WTC11 (cell line): ENCODE measurements around the gene GALNT2. TPM values are rescaled to one million over a fixed set of nuclear protein-coding genes. Genes with fewer than 3 reads are reported as not detected.

ENCODE experiments used
- ATAC-seq: fragments of 200-7000 bp; cut with Tn5 transposase; 2 replicates; pipeline ENCODE4 v1.10.0; 2021; ENCODE audit warnings: mild to moderate bottlenecking, moderate library complexity
- CTCF ChIA-PET: fragments of 300-600 bp; sonication (Branson Sonifier 250); formaldehyde crosslinking; loops from one replicate; lab custom pipeline; 2021; ENCODE audit warnings: antibody characterized with exemption; lab: Charles Lee
- POLR2A ChIA-PET: fragments of 350-600 bp; sonication (Branson Sonifier 250); formaldehyde crosslinking; loops from one replicate; lab custom pipeline; 2021; ENCODE audit warnings: antibody characterized with exemption; lab: Charles Lee
- DNase-seq: peaks from one replicate; pipeline ENCODE4 v3.0.0; 2021; ENCODE audit warnings: low spot score
- H3K27ac Mint-ChIP-seq: 2 replicates; pipeline ENCODE4 v1.8.0; 2021; ENCODE audit warnings: mixed read lengths
- H3K27me3 Mint-ChIP-seq: 2 replicates; pipeline ENCODE4 v1.8.0; 2021; ENCODE audit warnings: low read depth, mild to moderate bottlenecking, moderate library complexity, mixed read lengths
- H3K36me3 Mint-ChIP-seq: 2 replicates; pipeline ENCODE4 v1.8.0; 2021; ENCODE audit warnings: mixed read lengths
- H3K4me1 Mint-ChIP-seq: 2 replicates; pipeline ENCODE4 v1.8.0; 2022; ENCODE audit warnings: mixed read lengths
- H3K4me3 Mint-ChIP-seq: 2 replicates; pipeline ENCODE4 v1.8.0; 2021; ENCODE audit warnings: mild to moderate bottlenecking, moderate library complexity, mixed read lengths
- H3K9me3 Mint-ChIP-seq: 2 replicates; pipeline ENCODE4 v1.8.0; 2021; ENCODE audit warnings: mixed read lengths
- ATF6 ChIP-seq: sonication (generic); formaldehyde crosslinking; IDR thresholded peaks from 2 replicates; pipeline ENCODE4 v1.8.1; 2023; ENCODE audit warnings: mild to moderate bottlenecking, missing genetic modification reagents
- E2F5 ChIP-seq: sonication (generic); formaldehyde crosslinking; IDR thresholded peaks from 2 replicates; pipeline ENCODE4 v1.8.1; 2022; ENCODE audit warnings: mild to moderate bottlenecking, moderate library complexity, missing genetic modification reagents
- EMX1 ChIP-seq: fragments of 250-450 bp; sonication (Bioruptor Pico); IDR thresholded peaks from 2 replicates; pipeline ENCODE4 v1.8.0; 2021; ENCODE audit warnings: mild to moderate bottlenecking
- ESRRA ChIP-seq: sonication (generic); formaldehyde crosslinking; IDR thresholded peaks from 2 replicates; pipeline ENCODE4 v1.8.1; 2022; ENCODE audit warnings: mild to moderate bottlenecking, missing genetic modification reagents, borderline replicate concordance
- ETV6 ChIP-seq: sonication (generic); formaldehyde crosslinking; IDR thresholded peaks from 2 replicates; pipeline ENCODE4 v1.8.1; 2022; ENCODE audit warnings: mild to moderate bottlenecking, missing genetic modification reagents
- GABPB1 ChIP-seq: sonication (generic); formaldehyde crosslinking; IDR thresholded peaks from 2 replicates; pipeline ENCODE4 v1.8.1; 2023; ENCODE audit warnings: mild to moderate bottlenecking, missing genetic modification reagents
- HMGA2 ChIP-seq: fragments of 250-450 bp; sonication (Bioruptor Pico); IDR thresholded peaks from 2 replicates; pipeline ENCODE4 v1.4.0; 2021; ENCODE audit warnings: mild to moderate bottlenecking, moderate library complexity
- KAT7 ChIP-seq: sonication (generic); formaldehyde crosslinking; IDR thresholded peaks from 2 replicates; pipeline ENCODE4 v1.8.1; 2023; ENCODE audit warnings: missing genetic modification reagents, mild to moderate bottlenecking, borderline replicate concordance
- MAX ChIP-seq: sonication (generic); formaldehyde crosslinking; IDR thresholded peaks from 2 replicates; pipeline ENCODE4 v1.8.0; 2022; ENCODE audit warnings: mild to moderate bottlenecking, missing genetic modification reagents
- MXD4 ChIP-seq: fragments of 250-450 bp; sonication (Bioruptor Pico); IDR thresholded peaks from 2 replicates; pipeline ENCODE4 v1.8.0; 2021; ENCODE audit warnings: mild to moderate bottlenecking, moderate library complexity, borderline replicate concordance
- MYBL2 ChIP-seq: sonication (generic); formaldehyde crosslinking; IDR thresholded peaks from 2 replicates; pipeline ENCODE4 v1.8.1; 2023; ENCODE audit warnings: mild to moderate bottlenecking, moderate library complexity, missing genetic modification reagents
- NR2C2 ChIP-seq: sonication (generic); formaldehyde crosslinking; IDR thresholded peaks from 2 replicates; pipeline ENCODE4 v1.8.0; 2022; ENCODE audit warnings: mild to moderate bottlenecking, missing genetic modification reagents
- OVOL2 ChIP-seq: fragments of 250-450 bp; sonication (Bioruptor Pico); IDR thresholded peaks from 2 replicates; pipeline ENCODE4 v1.9.0; 2021; ENCODE audit warnings: mild to moderate bottlenecking, borderline replicate concordance
- SOX15 ChIP-seq: fragments of 250-450 bp; sonication (Bioruptor Pico); IDR thresholded peaks from 2 replicates; pipeline ENCODE4 v1.9.0; 2021; ENCODE audit warnings: mild to moderate bottlenecking
- SP1 ChIP-seq: sonication (generic); formaldehyde crosslinking; conservative IDR thresholded peaks from 2 replicates; pipeline ENCODE4 v1.8.1; 2022; ENCODE audit warnings: missing genetic modification reagents
- TCF7 ChIP-seq: sonication (generic); formaldehyde crosslinking; IDR thresholded peaks from 2 replicates; pipeline ENCODE4 v1.8.0; 2022; ENCODE audit warnings: mild to moderate bottlenecking, low read depth, missing genetic modification reagents, moderate library complexity
- TEAD1 ChIP-seq: sonication (generic); formaldehyde crosslinking; IDR thresholded peaks from 2 replicates; pipeline ENCODE4 v1.8.0; 2022; ENCODE audit warnings: mild to moderate bottlenecking, missing genetic modification reagents
- TP53 ChIP-seq: sonication (generic); formaldehyde crosslinking; IDR thresholded peaks from 2 replicates; pipeline ENCODE4 v1.8.1; 2023; ENCODE audit warnings: mild to moderate bottlenecking, missing genetic modification reagents
- ZBTB21 ChIP-seq: sonication (generic); formaldehyde crosslinking; IDR thresholded peaks from 2 replicates; pipeline ENCODE4 v1.8.1; 2023; ENCODE audit warnings: mild to moderate bottlenecking, missing genetic modification reagents, borderline replicate concordance
- ZMAT4 ChIP-seq: fragments of 250-450 bp; sonication (Bioruptor Pico); IDR thresholded peaks from 2 replicates; pipeline ENCODE4 v1.9.0; 2021; ENCODE audit warnings: mild to moderate bottlenecking
- ZNF263 ChIP-seq: sonication (generic); formaldehyde crosslinking; IDR thresholded peaks from 2 replicates; pipeline ENCODE4 v1.8.1; 2022; ENCODE audit warnings: low read depth, mild to moderate bottlenecking, moderate library complexity, missing genetic modification reagents
- ZNF671 ChIP-seq: fragments of 250-450 bp; sonication (Bioruptor Pico); IDR thresholded peaks from 2 replicates; pipeline ENCODE4 v1.8.0; 2021; ENCODE audit warnings: mild to moderate bottlenecking
- total RNA-seq: library from RNA; stranded (reverse); gene quantifications from 3 replicates; pipeline ENCODE4 v1.2.3, GENCODE V29; 2021
- TF ChIP-seq, protein P1 (sequence below): sonication (generic); formaldehyde crosslinking; IDR thresholded peaks from 2 replicates; pipeline ENCODE4 v1.8.0; 2022; ENCODE audit warnings: mild to moderate bottlenecking, missing genetic modification reagents
- TF ChIP-seq, protein P2 (sequence below): sonication (generic); formaldehyde crosslinking; IDR thresholded peaks from 2 replicates; pipeline ENCODE4 v1.8.1; 2023; ENCODE audit warnings: mild to moderate bottlenecking, moderate library complexity, missing genetic modification reagents
- TF ChIP-seq, protein P3 (sequence below): sonication (generic); formaldehyde crosslinking; IDR thresholded peaks from 2 replicates; pipeline ENCODE4 v1.8.1; 2022; ENCODE audit warnings: low read depth, mild to moderate bottlenecking, moderate library complexity, missing genetic modification reagents, borderline replicate concordance

Gene GALNT2
- total RNA-seq, 1 experiment from 2014 or later, result 74.8 TPM

DNA sequence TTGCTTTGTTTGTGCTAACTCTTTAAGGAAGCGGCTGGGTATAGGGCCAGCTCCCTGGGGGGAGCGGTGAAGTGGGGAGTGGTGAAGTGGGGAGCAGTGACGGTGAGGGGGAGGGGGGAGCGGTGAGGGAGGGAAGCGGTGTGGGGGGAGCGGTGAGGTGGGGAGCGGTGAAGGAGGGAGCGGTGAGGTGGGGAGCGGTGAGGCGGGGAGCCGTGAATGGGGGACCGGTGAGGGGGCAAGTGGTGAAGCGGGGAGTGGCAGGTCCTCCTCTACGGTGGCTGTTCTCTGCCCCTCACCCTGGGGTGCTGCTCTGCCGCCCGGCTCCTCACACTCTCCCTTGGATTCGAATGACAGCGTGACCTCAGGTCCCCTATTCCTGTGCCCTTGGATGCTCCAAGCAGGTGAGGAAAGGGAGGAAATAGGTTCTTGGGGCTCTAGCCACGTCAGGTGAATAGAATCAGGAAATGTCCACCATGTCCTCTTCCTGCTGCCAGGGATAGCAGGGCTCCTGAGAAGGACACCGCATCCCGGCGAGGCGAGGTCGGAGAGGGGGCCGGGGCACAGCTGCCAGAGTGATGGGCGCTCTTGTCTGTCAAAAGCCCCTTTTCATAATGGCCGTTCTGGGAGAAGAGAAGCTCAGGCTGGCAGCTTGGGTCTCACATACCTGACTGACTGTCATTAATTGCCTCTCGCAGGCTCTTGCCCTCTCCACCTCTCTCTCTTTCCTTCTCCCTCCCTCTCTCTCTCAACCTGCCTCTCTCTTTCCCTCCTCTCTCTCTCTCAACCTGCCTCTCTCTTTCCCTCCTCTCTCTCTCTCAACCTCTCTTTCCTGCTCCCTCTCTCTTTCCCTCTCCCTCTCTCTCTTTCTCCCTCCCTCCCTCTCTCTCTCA, 224.9 kb downstream of the GALNT2 start:
- H3K36me3 Mint-ChIP-seq, result no peaks in the 10 kb centered on the region
- no peak overlapping the region for H3K27ac Mint-ChIP-seq
- CTCF ChIA-PET, result interaction anchor here (0.8 to 2.7 kb wide), 2 partner anchors 12 to 15 kb away, joined by 4 to 9 read pairs; no protein-coding TSS in a partner anchor
- ATAC-seq, result peak; percentile 22
- POLR2A ChIA-PET, result no interaction called here
- no peak for DNase-seq
- peak overlapping the region; percentile 73 for H3K4me3 Mint-ChIP-seq
- TF ChIP-seq GABPB1 (CRISPR knock-in tag) (no peak), ESRRA (CRISPR knock-in tag) (peak; percentile 22; the same call in 1 of the 2 replicates), MAX (CRISPR knock-in tag) (no peak), MYBL2 (CRISPR knock-in tag) (no peak), E2F5 (CRISPR knock-in tag) (no peak), TCF7 (CRISPR knock-in tag) (no peak), EMX1 (no peak), HMGA2 (CRISPR knock-in tag) (no peak)
- TF ChIP-seq, all 79 proteins: peak for 1
- peaks cover 3% of the 10 kb centered on the region; the same call in 1 of the 2 replicates for H3K27me3 Mint-ChIP-seq
- H3K4me1 Mint-ChIP-seq, result peaks cover 34% of the 10 kb centered on the region
- H3K9me3 Mint-ChIP-seq, result no peaks in the 10 kb centered on the region

- Mint-ChIP-seq H3K9me3 (no peaks in the 10 kb centered on the region), H3K4me3 (peak overlapping the region; percentile 73), H3K27ac (no peak overlapping the region; the same call in 1 of the 2 replicates), H3K36me3 (no peaks in the 10 kb centered on the region), H3K27me3 (peaks cover 3% of the 10 kb centered on the region; the same call in 1 of the 2 replicates), H3K4me1 (peaks cover 34% of the 10 kb centered on the region)
- ATAC-seq, result peak; percentile 37
- DNase-seq, result no peak
- CTCF ChIA-PET, result interaction anchor here (0.6 to 2.7 kb wide), 2 partner anchors 16 to 60 kb away, joined by 4 to 9 read pairs; no protein-coding TSS in a partner anchor
- POLR2A ChIA-PET, result no interaction called here
- TF ChIP-seq, protein P1, sequence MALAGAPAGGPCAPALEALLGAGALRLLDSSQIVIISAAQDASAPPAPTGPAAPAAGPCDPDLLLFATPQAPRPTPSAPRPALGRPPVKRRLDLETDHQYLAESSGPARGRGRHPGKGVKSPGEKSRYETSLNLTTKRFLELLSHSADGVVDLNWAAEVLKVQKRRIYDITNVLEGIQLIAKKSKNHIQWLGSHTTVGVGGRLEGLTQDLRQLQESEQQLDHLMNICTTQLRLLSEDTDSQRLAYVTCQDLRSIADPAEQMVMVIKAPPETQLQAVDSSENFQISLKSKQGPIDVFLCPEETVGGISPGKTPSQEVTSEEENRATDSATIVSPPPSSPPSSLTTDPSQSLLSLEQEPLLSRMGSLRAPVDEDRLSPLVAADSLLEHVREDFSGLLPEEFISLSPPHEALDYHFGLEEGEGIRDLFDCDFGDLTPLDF (CRISPR knock-in tag), result no peak
- TF ChIP-seq, protein P2, sequence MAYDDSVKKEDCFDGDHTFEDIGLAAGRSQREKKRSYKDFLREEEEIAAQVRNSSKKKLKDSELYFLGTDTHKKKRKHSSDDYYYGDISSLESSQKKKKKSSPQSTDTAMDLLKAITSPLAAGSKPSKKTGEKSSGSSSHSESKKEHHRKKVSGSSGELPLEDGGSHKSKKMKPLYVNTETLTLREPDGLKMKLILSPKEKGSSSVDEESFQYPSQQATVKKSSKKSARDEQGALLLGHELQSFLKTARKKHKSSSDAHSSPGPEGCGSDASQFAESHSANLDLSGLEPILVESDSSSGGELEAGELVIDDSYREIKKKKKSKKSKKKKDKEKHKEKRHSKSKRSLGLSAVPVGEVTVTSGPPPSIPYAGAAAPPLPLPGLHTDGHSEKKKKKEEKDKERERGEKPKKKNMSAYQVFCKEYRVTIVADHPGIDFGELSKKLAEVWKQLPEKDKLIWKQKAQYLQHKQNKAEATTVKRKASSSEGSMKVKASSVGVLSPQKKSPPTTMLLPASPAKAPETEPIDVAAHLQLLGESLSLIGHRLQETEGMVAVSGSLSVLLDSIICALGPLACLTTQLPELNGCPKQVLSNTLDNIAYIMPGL (CRISPR knock-in tag), result no peak
- no peak for TF ChIP-seq ZNF671 (CRISPR knock-in tag)
- no peak for TF ChIP-seq TEAD1 (CRISPR knock-in tag)
- TF ChIP-seq ZMAT4, result no peak
- no peak for TF ChIP-seq TP53 (CRISPR knock-in tag)
- TF ChIP-seq OVOL2 (CRISPR knock-in tag), result no peak
- no peak for TF ChIP-seq HMGA2 (CRISPR knock-in tag)
- no peak for TF ChIP-seq ZBTB21
- no peak for TF ChIP-seq ETV6 (CRISPR knock-in tag)
- no peak for TF ChIP-seq MXD4 (CRISPR knock-in tag)
- TF ChIP-seq KAT7 (CRISPR knock-in tag), result no peak
- TF ChIP-seq NR2C2 (CRISPR knock-in tag), result no peak
- no peak for TF ChIP-seq ATF6 (CRISPR knock-in tag)
- no peak for TF ChIP-seq ZNF263
- TF ChIP-seq, protein P3, sequence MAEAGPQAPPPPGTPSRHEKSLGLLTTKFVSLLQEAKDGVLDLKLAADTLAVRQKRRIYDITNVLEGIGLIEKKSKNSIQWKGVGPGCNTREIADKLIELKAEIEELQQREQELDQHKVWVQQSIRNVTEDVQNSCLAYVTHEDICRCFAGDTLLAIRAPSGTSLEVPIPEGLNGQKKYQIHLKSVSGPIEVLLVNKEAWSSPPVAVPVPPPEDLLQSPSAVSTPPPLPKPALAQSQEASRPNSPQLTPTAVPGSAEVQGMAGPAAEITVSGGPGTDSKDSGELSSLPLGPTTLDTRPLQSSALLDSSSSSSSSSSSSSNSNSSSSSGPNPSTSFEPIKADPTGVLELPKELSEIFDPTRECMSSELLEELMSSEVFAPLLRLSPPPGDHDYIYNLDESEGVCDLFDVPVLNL (CRISPR knock-in tag), result no peak
- TF ChIP-seq SOX15 (CRISPR knock-in tag), result no peak
- TF ChIP-seq SP1 (CRISPR knock-in tag), result no peak
- TF ChIP-seq MAX (CRISPR knock-in tag), result no peak
These were observed 225.8 kb downstream of the GALNT2 start for GRCh38 chr1:230292689-230293389.
